HEK293 (cell line): ENCODE results near the gene MLN.

Experiments used
- ZBTB8A ChIP-seq: fragments of 450-650 bp; formaldehyde crosslinking; IDR thresholded peaks from 2 replicates; pipeline ENCODE4 v1.5.1; 2016; ENCODE audit warnings: missing biosample characterization, missing genetic modification characterization
- ZNF114 ChIP-seq: fragments of 450-650 bp; formaldehyde crosslinking; IDR thresholded peaks from 2 replicates; pipeline ENCODE4 v1.5.0; 2017; ENCODE audit warnings: missing biosample characterization, missing genetic modification characterization
- TF ChIP-seq, protein P1 (sequence below): fragments of 450-650 bp; formaldehyde crosslinking; IDR thresholded peaks from 2 replicates; pipeline ENCODE4 v1.5.1; 2016; ENCODE audit warnings: missing biosample characterization, missing genetic modification characterization

GRCh38 chr6:33816911-33817310, 13.1 kb upstream of the MLN start:
- TF ChIP-seq ZNF114 (tag by site-specific recombination) = no peak
- TF ChIP-seq ZBTB8A (tag by site-specific recombination) = no peak
- TF ChIP-seq, protein P1, sequence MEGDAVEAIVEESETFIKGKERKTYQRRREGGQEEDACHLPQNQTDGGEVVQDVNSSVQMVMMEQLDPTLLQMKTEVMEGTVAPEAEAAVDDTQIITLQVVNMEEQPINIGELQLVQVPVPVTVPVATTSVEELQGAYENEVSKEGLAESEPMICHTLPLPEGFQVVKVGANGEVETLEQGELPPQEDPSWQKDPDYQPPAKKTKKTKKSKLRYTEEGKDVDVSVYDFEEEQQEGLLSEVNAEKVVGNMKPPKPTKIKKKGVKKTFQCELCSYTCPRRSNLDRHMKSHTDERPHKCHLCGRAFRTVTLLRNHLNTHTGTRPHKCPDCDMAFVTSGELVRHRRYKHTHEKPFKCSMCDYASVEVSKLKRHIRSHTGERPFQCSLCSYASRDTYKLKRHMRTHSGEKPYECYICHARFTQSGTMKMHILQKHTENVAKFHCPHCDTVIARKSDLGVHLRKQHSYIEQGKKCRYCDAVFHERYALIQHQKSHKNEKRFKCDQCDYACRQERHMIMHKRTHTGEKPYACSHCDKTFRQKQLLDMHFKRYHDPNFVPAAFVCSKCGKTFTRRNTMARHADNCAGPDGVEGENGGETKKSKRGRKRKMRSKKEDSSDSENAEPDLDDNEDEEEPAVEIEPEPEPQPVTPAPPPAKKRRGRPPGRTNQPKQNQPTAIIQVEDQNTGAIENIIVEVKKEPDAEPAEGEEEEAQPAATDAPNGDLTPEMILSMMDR (tag by site-specific recombination) = no peak
